ENCODE results near the gene DDX17.

DDX17 gene

GRCh38 chr22:38506118-38506962 is at the start of gene DDX17:
DDX17 (minus strand) TSS chr22:38506311.
- DNase-seq (ENCODE audit: insufficient read length, low spot score) (peak; percentile 37), FAIRE-seq (no peak)
- no peak for TF ChIP-seq CTCF (IDR thresholded peaks at IDR 0.05; ENCODE audit: insufficient read depth, missing control alignments)

GRCh38 chr22:38554281-38554680 is 48.2 kb upstream of the DDX17 start:
- DNase-seq (ENCODE audit: insufficient read length, low spot score) (no peak), FAIRE-seq (no peak)
- no peak for TF ChIP-seq CTCF (IDR thresholded peaks at IDR 0.05; ENCODE audit: insufficient read depth, missing control alignments)

GRCh38 chr22:38549101-38549894 is 43.2 kb upstream of the DDX17 start:
- no peak for TF ChIP-seq CTCF (IDR thresholded peaks at IDR 0.05; ENCODE audit: insufficient read depth, missing control alignments)
- no peak for DNase-seq (ENCODE audit: insufficient read length, low spot score)
- FAIRE-seq: no peak

GRCh38 chr22:38540701-38541100 is 34.6 kb upstream of the DDX17 start:
- TF ChIP-seq CTCF (IDR thresholded peaks at IDR 0.05; ENCODE audit: insufficient read depth, missing control alignments): no peak
- no peak for DNase-seq (ENCODE audit: insufficient read length, low spot score)
- no peak for FAIRE-seq

- DNase-seq (ENCODE audit: insufficient read length, low spot score) (no peak), FAIRE-seq (no peak)
- no peak for TF ChIP-seq CTCF (IDR thresholded peaks at IDR 0.05; ENCODE audit: insufficient read depth, missing control alignments)
Observed at GRCh38 chr22:38531251-38531938, 25.3 kb upstream of the DDX17 start.

GRCh38 chr22:38524429-38524828 is 18.3 kb upstream of the DDX17 start:
- no peak for DNase-seq (ENCODE audit: insufficient read length, low spot score)
- FAIRE-seq: no peak
- no peak for TF ChIP-seq CTCF (IDR thresholded peaks at IDR 0.05; ENCODE audit: insufficient read depth, missing control alignments)

Measured in D721Med (cell line).